ENCODE data around the gene IGDCC3.
"Not testable (repeated sequence)": the region's sequence is repeated elsewhere in the genome, so short reads cannot be mapped to it uniquely, and the experiment has no call there.

GRCh38 chr15:65351972-65352371 lies 25.8 kb downstream of the IGDCC3 start:
- TF ChIP-seq, protein P1, sequence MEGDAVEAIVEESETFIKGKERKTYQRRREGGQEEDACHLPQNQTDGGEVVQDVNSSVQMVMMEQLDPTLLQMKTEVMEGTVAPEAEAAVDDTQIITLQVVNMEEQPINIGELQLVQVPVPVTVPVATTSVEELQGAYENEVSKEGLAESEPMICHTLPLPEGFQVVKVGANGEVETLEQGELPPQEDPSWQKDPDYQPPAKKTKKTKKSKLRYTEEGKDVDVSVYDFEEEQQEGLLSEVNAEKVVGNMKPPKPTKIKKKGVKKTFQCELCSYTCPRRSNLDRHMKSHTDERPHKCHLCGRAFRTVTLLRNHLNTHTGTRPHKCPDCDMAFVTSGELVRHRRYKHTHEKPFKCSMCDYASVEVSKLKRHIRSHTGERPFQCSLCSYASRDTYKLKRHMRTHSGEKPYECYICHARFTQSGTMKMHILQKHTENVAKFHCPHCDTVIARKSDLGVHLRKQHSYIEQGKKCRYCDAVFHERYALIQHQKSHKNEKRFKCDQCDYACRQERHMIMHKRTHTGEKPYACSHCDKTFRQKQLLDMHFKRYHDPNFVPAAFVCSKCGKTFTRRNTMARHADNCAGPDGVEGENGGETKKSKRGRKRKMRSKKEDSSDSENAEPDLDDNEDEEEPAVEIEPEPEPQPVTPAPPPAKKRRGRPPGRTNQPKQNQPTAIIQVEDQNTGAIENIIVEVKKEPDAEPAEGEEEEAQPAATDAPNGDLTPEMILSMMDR (IDR thresholded peaks at IDR 0.05), result not testable (repeated sequence)
- TF ChIP-seq POLR2A (IDR thresholded peaks at IDR 0.05; ENCODE audit: low read length); EP300 (IDR thresholded peaks at IDR 0.05): not testable (repeated sequence)

All from A549 (cell line).